Thyroid gland (tissue), 4 donors: Measurements from ENCODE around the gene KRT77.

Experiments used
- CTCF ChIP-seq, 6 experiments: fragments of 200-600 bp in 3 of 6; fragments of 450-650 bp in 3 of 6; sonication (generic) in 3 of 6; IDR thresholded peaks; one replicate each; pipeline ENCODE4 v1.5.1; 2016 to 2019; ENCODE audit warnings: antibody characterized with exemption in 6 of 6, mild to moderate bottlenecking in 2 of 6, inconsistent platforms in 1 of 6, moderate library complexity in 1 of 6
- POLR2A ChIP-seq, 2 donors: fragments of 450-650 bp; IDR thresholded peaks; one replicate each; pipeline ENCODE4 v1.6.1; 2017; ENCODE audit warnings: antibody characterized with exemption in 2 of 2, mild to moderate bottlenecking in 2 of 2, moderate library complexity in 1 of 2

- TF ChIP-seq CTCF (IDR thresholded peaks at IDR 0.05): no peak
- no peak for TF ChIP-seq POLR2A (IDR thresholded peaks at IDR 0.05)
These were observed 46.5 kb upstream of the KRT77 start for GRCh38 chr12:52749827-52750226.
